ENCODE data around the gene P2RY14. TPM values are rescaled to one million over a fixed set of nuclear protein-coding genes. Genes with fewer than 3 reads are reported as not detected.

P2RY14 gene
- total and polyA plus RNA-seq, 2 of the 13 experiments (the other 11 are each of a cell fraction or from before 2014, with no cell fraction given), result not detected

- TF ChIP-seq CENPBD1 (CRISPR knock-in tag; IDR thresholded peaks at IDR 0.05; ENCODE audit: borderline replicate concordance, low read depth) (no peak), ELF4 (CRISPR knock-in tag; IDR thresholded peaks at IDR 0.05; ENCODE audit: borderline replicate concordance) (no peak), ZNF20 (CRISPR knock-in tag; IDR thresholded peaks at IDR 0.05) (no peak), ATM (IDR thresholded peaks at IDR 0.05; ENCODE audit: borderline replicate concordance) (no peak), JARID2 (CRISPR knock-in tag; IDR thresholded peaks at IDR 0.05; ENCODE audit: insufficient replicate concordance) (no peak), EHMT2 (IDR thresholded peaks at IDR 0.05; ENCODE audit: borderline replicate concordance, low read depth, low read length) (peak; percentile 26; the same call in 1 of the 2 replicates), GATAD2A (CRISPR knock-in tag; IDR thresholded peaks at IDR 0.05) (peak; percentile 52; the same call in 1 of the 2 replicates), HMG20B (CRISPR knock-in tag; conservative IDR thresholded peaks at IDR 0.05) (no peak), MED1 (CRISPR knock-in tag; IDR thresholded peaks at IDR 0.05) (no peak), ZBTB7B (CRISPR knock-in tag; IDR thresholded peaks at IDR 0.05) (0 out of 2 replicates have a peak, but pooled peaks have one; percentile 39), TRIM22 (IDR thresholded peaks at IDR 0.05) (no peak), KAT7 (CRISPR knock-in tag; IDR thresholded peaks at IDR 0.05; ENCODE audit: borderline replicate concordance) (no peak), ZSCAN31 (CRISPR knock-in tag; IDR thresholded peaks at IDR 0.05; ENCODE audit: low read depth) (no peak), ZNF513 (CRISPR knock-in tag; conservative IDR thresholded peaks at IDR 0.05) (no peak)
Observed at GRCh38 chr3:151175952-151176351, 102.4 kb downstream of the P2RY14 start (continued).

Data from HepG2 (cell line).